GM10248 (cell line): ENCODE results near the gene KRTAP10-2.

Experiments used
- CTCF ChIA-PET: fragments of 300-600 bp; sonication (Branson Sonifier 250); formaldehyde crosslinking; extraction: SDS; loops from one replicate; lab custom pipeline; 2021; ENCODE audit warnings: antibody characterized with exemption; lab: Yijun Ruan, JAX
- POLR2A ChIA-PET: fragments of 350-650 bp; sonication (Branson Sonifier 250); formaldehyde crosslinking; extraction: SDS; loops from one replicate; lab custom pipeline; 2020; ENCODE audit warnings: antibody characterized with exemption; lab: Yijun Ruan, JAX
- DNase-seq: peaks from one replicate; pipeline ENCODE4 v3.0.0; 2012; ENCODE audit errors: extremely low spot score
- CTCF ChIP-seq: IDR thresholded peaks from 2 replicates; pipeline ENCODE4 v1.5.1; 2012; ENCODE audit warnings: mild to moderate bottlenecking, low read depth; ENCODE audit errors: extremely low read depth, missing control alignments, control extremely low read depth

KRTAP10-2 gene

GRCh38 chr21:44589586-44590305 is 38.4 kb upstream of the KRTAP10-2 start:
- DNase-seq = no peak
- no peak for TF ChIP-seq CTCF
- ChIA-PET POLR2A (no interaction called here), CTCF (no interaction called here)

GRCh38 chr21:44589094-44589493 is 37.8 kb upstream of the KRTAP10-2 start:
- no peak for TF ChIP-seq CTCF
- no peak for DNase-seq
- ChIA-PET CTCF (no interaction called here), POLR2A (no interaction called here)

- ChIA-PET CTCF (no interaction called here), POLR2A (no interaction called here)
- TF ChIP-seq CTCF = no peak
- no peak for DNase-seq
Measured at GRCh38 chr21:44585892-44586291, 34.6 kb upstream of the KRTAP10-2 start.

GRCh38 chr21:44583800-44584147 is 32.5 kb upstream of the KRTAP10-2 start:
- ChIA-PET POLR2A (no interaction called here), CTCF (interaction anchor here (1.3 kb wide), 1 partner anchor 12 kb away, joined by 3 read pairs; no protein-coding TSS in a partner anchor)
- DNase-seq = no peak
- TF ChIP-seq CTCF = no peak

- POLR2A ChIA-PET = no interaction called here
- CTCF ChIA-PET = interaction anchor here (1.3 kb wide), 1 partner anchor 12 kb away, joined by 3 read pairs; no protein-coding TSS in a partner anchor
- TF ChIP-seq CTCF = no peak
- no peak for DNase-seq
Measured at GRCh38 chr21:44583089-44583799, 31.9 kb upstream of the KRTAP10-2 start.

- POLR2A ChIA-PET = no interaction called here
- no peak for TF ChIP-seq CTCF
- CTCF ChIA-PET = no interaction called here
- DNase-seq = no peak
Measured at GRCh38 chr21:44582055-44582454, 30.8 kb upstream of the KRTAP10-2 start.
